ENCODE results near the gene GSTA1. TPM values are rescaled to one million over a fixed set of nuclear protein-coding genes. Genes with fewer than 3 reads are reported as not detected.
"Not testable (repeated sequence)": the region's sequence is repeated elsewhere in the genome, so short reads cannot be mapped to it uniquely, and the experiment has no call there.

GSTA1 gene
- polyA plus RNA-seq, 3 donors, result not detected

DNA sequence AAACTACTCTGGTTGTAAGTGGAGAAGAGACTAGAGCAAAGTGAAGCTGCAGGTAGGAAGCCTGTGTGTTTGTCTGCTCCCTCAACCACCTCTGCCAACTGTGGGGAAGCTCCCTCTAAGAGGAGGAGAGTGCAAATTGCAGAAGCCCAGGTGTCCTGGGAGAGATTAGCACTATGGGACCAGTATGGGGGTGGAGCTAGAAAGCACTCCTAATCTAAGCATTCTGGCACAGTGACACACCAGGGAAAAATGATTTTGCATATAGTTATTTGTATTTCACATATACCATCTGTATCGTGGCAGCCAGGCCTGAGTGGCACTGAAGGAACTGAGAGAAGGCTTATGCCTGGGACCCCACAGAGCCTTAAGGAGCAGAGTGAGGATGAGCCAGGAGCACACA is 12.8 kb downstream of the GSTA1 start:
- no peak for TF ChIP-seq CTCF (IDR thresholded peaks at IDR 0.05)
- no peaks in the 10 kb centered on the region for H3K79me2 ChIP-seq (ENCODE audit: insufficient read depth, low read length)
- no peaks in the 10 kb centered on the region for H3K36me3 ChIP-seq (replicated peaks in 1 of 2; ENCODE audit: control insufficient read depth in 1 of 2, insufficient read depth in 2 of 2, low read length in 2 of 2)
- no peak for DNase-seq
- H3K9ac ChIP-seq (ENCODE audit: insufficient read depth, low read length, poor library complexity, severe bottlenecking), result no peak overlapping the region
- H3K27me3 Mint-ChIP-seq (ENCODE audit: low read depth in 3 of 3), result peaks cover 0 to 2% (median 2%) of the 10 kb centered on the region in 3 donors
- WGBS (ENCODE audit: insufficient coverage), result no CpG with 5 or more reads among the region's 1 CpG
- H3K27ac Mint-ChIP-seq, result no peak overlapping the region
- H3K27ac ChIP-seq (ENCODE audit: low read depth in 1 of 2, low read length in 2 of 2), result no peak overlapping the region
- intact Hi-C loops (cut with micrococcal nuclease), result no loop called here
- peaks cover 0 to 7% of the 10 kb centered on the region in 2 donors for H3K9me3 ChIP-seq (replicated peaks in 1 of 2; ENCODE audit: control insufficient read depth in 1 of 2, insufficient read depth in 1 of 2, low read length in 2 of 2)
- H3K4me1 ChIP-seq (ENCODE audit: control insufficient read depth in 1 of 2, insufficient read depth in 2 of 2, low read length in 2 of 2), result no peaks in the 10 kb centered on the region
- H3K36me3 Mint-ChIP-seq, result no peaks in the 10 kb centered on the region
- no peaks in the 10 kb centered on the region for H3K27me3 ChIP-seq (ENCODE audit: control insufficient read depth in 2 of 2, insufficient read depth in 2 of 2, low read length in 2 of 2)
- H3K4me2 ChIP-seq (replicated peaks; ENCODE audit: extremely low read depth, low read length, poor library complexity, severe bottlenecking), result no peak overlapping the region
- H3K9me3 Mint-ChIP-seq, result peaks cover 12 to 23% (median 14%) of the 10 kb centered on the region in 7 donors
- H2AFZ ChIP-seq (ENCODE audit: insufficient read depth, low read depth, low read length, poor library complexity, severe bottlenecking), result no peak overlapping the region
- no peaks in the 10 kb centered on the region for H4K20me1 ChIP-seq (ENCODE audit: insufficient read depth, low read length)
- H3K4me3 Mint-ChIP-seq, result no peak overlapping the region
- H3K4me3 ChIP-seq (replicated peaks in 1 of 3; ENCODE audit: low read depth in 2 of 3, low read length in 3 of 3), result no peak overlapping the region
- no peaks in the 10 kb centered on the region for H3K4me1 Mint-ChIP-seq

DNA sequence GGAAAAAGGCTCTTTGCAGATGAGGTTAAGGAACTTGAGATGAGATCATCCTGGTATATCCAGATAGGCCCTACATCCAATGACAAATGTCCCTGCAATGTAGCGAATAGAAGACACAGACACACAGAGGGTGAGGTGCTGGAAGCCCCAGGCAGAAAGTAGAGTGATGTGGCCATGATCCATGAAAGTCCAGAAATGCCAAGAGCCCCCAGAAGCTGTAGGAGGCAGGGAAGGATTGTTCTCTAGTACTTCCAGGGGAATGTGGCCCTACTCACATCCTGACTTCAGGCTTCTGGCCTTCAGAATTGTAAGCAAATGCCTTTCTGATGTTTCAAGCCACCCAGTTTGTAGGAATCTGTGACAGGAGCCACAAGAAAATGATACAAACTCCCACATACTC is 14.0 kb downstream of the GSTA1 start:
- H3K79me2 ChIP-seq (ENCODE audit: insufficient read depth, low read length); H3K36me3 ChIP-seq (replicated peaks in 1 of 2; ENCODE audit: control insufficient read depth in 1 of 2, insufficient read depth in 2 of 2, low read length in 2 of 2); H3K4me3 ChIP-seq (replicated peaks in 1 of 3; ENCODE audit: low read depth in 2 of 3, low read length in 3 of 3); H3K9me3 ChIP-seq (replicated peaks in 1 of 2; ENCODE audit: control insufficient read depth in 1 of 2, insufficient read depth in 1 of 2, low read length in 2 of 2); H3K27ac ChIP-seq (ENCODE audit: low read depth in 1 of 2, low read length in 2 of 2); H3K9ac ChIP-seq (ENCODE audit: insufficient read depth, low read length, poor library complexity, severe bottlenecking); H3K27me3 ChIP-seq (ENCODE audit: control insufficient read depth in 2 of 2, insufficient read depth in 2 of 2, low read length in 2 of 2); intact Hi-C loops (cut with micrococcal nuclease); DNase-seq; H3K4me3 Mint-ChIP-seq; H3K27ac Mint-ChIP-seq; H3K36me3 Mint-ChIP-seq; H3K4me1 ChIP-seq (ENCODE audit: control insufficient read depth in 1 of 2, insufficient read depth in 2 of 2, low read length in 2 of 2); H3K4me2 ChIP-seq (replicated peaks; ENCODE audit: extremely low read depth, low read length, poor library complexity, severe bottlenecking); H3K27me3 Mint-ChIP-seq (ENCODE audit: low read depth in 3 of 3); H4K20me1 ChIP-seq (ENCODE audit: insufficient read depth, low read length); H3K4me1 Mint-ChIP-seq; H2AFZ ChIP-seq (ENCODE audit: insufficient read depth, low read depth, low read length, poor library complexity, severe bottlenecking): not testable (repeated sequence)
- H3K9me3 Mint-ChIP-seq, result peaks cover 12 to 23% (median 15%) of the 10 kb centered on the region in 7 donors
- no CpG with 5 or more reads among the region's 1 CpG for WGBS (ENCODE audit: insufficient coverage)
